Thymus (tissue), 11 donors: ENCODE measurements around the gene FLRT1. TPM values are rescaled to one million over a fixed set of nuclear protein-coding genes. Genes with fewer than 3 reads are reported as not detected.
A peak's percentile ranks its signal among the peaks of the same experiment; 100 is the strongest.

Experiments used
- DNase-seq, 9 donors: peaks; one replicate each; pipeline ENCODE4 v3.0.0-alpha.2; 2013; ENCODE audit warnings: low spot score in 9 of 9, low read depth in 6 of 9, missing footprints in 1 of 9
- H3K27ac ChIP-seq, 2 donors: one replicate each; pipeline ENCODE4 v1.5.1; 2013; ENCODE audit warnings: control low read depth in 1 of 2, low read depth in 1 of 2, low read length in 1 of 2, mild to moderate bottlenecking in 1 of 2, moderate library complexity in 1 of 2
- H3K27me3 ChIP-seq, 2 donors: one replicate each; pipeline ENCODE4 v1.5.1; 2013; ENCODE audit warnings: low read length in 1 of 2; ENCODE audit not compliant: control insufficient read depth in 2 of 2, insufficient read depth in 1 of 2
- H3K36me3 ChIP-seq, 2 donors: one replicate each; pipeline ENCODE4 v1.5.1; 2013; ENCODE audit warnings: low read length in 1 of 2, mild to moderate bottlenecking in 1 of 2, moderate library complexity in 1 of 2; ENCODE audit not compliant: control insufficient read depth in 2 of 2, insufficient read depth in 2 of 2
- H3K4me1 ChIP-seq, 2 donors: one replicate each; pipeline ENCODE4 v1.5.1; 2013; ENCODE audit warnings: low read length in 2 of 2; ENCODE audit not compliant: control insufficient read depth in 2 of 2, insufficient read depth in 2 of 2
- H3K4me3 ChIP-seq, 2 donors: one replicate each; pipeline ENCODE4 v1.5.1; 2013; ENCODE audit warnings: low read length in 2 of 2, control low read depth in 1 of 2, mild to moderate bottlenecking in 1 of 2
- H3K9me3 ChIP-seq, 2 donors: one replicate each; pipeline ENCODE4 v1.5.1; 2013; ENCODE audit warnings: low read length in 1 of 2, mild to moderate bottlenecking in 1 of 2; ENCODE audit not compliant: control insufficient read depth in 2 of 2, insufficient read depth in 1 of 2
- WGBS: extraction: QIAGEN DNeasy Blood & Tissue Kit; methylation state at CpG from one replicate; pipeline ENCODE4 v1.1.7; 2013; 5-methylcytosine and 5-hydroxymethylcytosine counted together
- polyA plus RNA-seq: library from polyadenylated mRNA; stranded (reverse); fragments of 200-250 nt; gene quantifications from one replicate; pipeline ENCODE4 v1.2.3, GENCODE V29; 2013
- total RNA-seq: library from RNA; stranded (reverse); fragments of 120-200 nt; gene quantifications from one replicate; pipeline ENCODE4 v1.2.4, GENCODE V29; 2013
- donor health status: healthy.

The FLRT1 gene
- total and polyA plus RNA-seq, 2 donors, result 0.05 to 0.07 TPM

DNA sequence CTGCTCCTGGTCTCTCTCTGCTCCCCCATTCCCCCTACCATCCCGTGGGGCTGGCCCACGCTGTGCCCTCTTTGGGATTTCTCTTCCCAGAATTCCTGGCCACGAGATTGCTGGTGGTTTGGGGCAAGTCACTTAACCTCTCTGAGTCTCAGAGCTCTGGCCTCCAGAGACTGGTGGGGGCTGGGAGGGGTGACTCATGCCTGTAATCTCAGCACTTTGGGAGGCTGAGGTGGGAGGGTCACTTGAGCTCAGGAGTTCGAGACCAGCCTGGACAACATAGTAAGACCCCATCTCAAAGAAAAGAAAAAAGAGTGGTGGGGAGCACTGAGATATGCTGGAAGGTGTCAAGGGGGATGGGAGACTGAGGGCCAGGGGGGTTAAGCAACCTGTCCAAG is 31.1 kb upstream of the FLRT1 start:
- Histone ChIP-seq H3K27me3 (peaks cover 47 to 80% of the 10 kb centered on the region in 2 donors), H3K27ac (no peak overlapping the region), H3K9me3 (peaks cover 0 to 5% of the 10 kb centered on the region in 2 donors), H3K36me3 (no peaks in the 10 kb centered on the region), H3K4me1 (peaks cover 4 to 28% of the 10 kb centered on the region in 2 donors), H3K4me3 (no peak overlapping the region)
- no peak for DNase-seq
- WGBS, result 85% methylated on average over 4 of the region's 4 CpGs

DNA sequence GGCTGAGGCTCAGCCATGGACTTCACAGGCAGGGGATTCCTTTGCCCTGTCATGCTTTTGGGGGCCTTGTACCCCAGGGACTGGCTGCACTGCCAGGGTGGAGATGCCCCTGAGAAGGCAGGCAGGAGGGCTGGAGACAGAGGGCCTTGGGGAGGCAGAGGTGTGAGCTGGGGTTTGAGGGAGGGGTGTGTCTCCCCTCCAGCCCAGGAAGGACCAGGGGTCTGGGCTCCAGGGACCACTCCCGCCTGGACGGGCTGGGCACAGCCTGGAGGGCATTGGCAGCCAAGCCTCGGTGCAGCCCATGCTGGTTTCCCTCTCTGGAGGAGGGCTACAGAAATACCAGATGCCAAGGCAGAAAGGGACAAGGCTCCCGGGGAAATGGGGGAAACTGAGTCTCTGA is 30.0 kb upstream of the FLRT1 start:
- H3K36me3 ChIP-seq, result no peaks in the 10 kb centered on the region
- H3K27ac ChIP-seq, result no peak overlapping the region
- DNase-seq, result no peak
- H3K27me3 ChIP-seq, result peaks cover 40 to 72% of the 10 kb centered on the region in 2 donors
- peaks cover 5 to 16% of the 10 kb centered on the region in 2 donors for H3K9me3 ChIP-seq
- no peak overlapping the region for H3K4me3 ChIP-seq
- 94% methylated on average over 4 of the region's 4 CpGs for WGBS
- H3K4me1 ChIP-seq, result peaks cover 0 to 20% of the 10 kb centered on the region in 2 donors

DNA sequence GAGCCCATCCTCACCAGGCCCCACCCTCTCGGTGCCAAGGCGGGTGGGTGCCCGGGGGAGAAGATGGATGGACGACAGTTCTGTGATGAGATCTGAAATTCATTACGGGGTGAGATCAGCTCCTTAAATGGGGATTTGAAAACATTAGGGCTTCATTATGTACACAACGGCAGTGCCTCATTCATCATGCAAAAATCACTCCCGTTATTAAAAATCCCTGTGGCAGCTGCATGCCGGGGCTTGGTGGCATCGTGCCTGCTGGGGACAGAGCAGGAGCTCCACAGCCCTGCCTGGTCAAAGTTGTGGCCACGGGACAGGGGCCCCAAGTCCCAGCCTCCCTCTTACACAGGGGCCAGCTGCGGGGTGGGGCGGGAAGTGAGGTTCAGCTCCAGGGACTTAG is 29.3 kb upstream of the FLRT1 start:
- Histone ChIP-seq H3K9me3 (peaks cover 5 to 19% of the 10 kb centered on the region in 2 donors), H3K4me3 (no peak overlapping the region), H3K36me3 (no peaks in the 10 kb centered on the region), H3K27ac (no peak overlapping the region), H3K27me3 (peaks cover 33 to 65% of the 10 kb centered on the region in 2 donors), H3K4me1 (peaks cover 0 to 16% of the 10 kb centered on the region in 2 donors)
- WGBS, result 83% methylated on average over 12 of the region's 12 CpGs
- no peak for DNase-seq

DNA sequence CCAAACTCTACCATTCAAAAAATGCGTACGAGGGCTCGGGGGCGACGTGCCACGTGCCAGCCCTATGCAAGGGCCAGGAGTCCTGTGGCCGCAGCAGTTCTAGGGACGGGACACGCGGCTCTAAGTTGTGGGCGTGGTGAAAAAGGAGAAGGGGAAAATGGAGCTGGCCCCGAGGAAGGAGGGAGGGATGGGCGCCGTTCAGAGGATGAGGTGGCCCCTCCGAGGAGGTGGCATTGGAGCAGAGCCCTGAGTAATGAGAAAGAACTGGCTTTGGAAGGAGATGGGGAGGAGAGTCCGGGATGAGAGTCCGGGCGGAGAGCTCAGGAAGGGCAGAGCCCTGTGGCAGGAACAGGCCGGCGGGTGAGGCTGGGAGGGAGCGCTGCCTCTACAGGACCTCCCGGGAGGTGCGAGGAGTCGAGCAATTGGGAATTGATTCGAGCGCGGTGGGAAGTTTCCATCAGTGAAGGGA is 28.5 kb upstream of the FLRT1 start:
- 3% methylated on average over 27 of the region's 27 CpGs for WGBS

DNA sequence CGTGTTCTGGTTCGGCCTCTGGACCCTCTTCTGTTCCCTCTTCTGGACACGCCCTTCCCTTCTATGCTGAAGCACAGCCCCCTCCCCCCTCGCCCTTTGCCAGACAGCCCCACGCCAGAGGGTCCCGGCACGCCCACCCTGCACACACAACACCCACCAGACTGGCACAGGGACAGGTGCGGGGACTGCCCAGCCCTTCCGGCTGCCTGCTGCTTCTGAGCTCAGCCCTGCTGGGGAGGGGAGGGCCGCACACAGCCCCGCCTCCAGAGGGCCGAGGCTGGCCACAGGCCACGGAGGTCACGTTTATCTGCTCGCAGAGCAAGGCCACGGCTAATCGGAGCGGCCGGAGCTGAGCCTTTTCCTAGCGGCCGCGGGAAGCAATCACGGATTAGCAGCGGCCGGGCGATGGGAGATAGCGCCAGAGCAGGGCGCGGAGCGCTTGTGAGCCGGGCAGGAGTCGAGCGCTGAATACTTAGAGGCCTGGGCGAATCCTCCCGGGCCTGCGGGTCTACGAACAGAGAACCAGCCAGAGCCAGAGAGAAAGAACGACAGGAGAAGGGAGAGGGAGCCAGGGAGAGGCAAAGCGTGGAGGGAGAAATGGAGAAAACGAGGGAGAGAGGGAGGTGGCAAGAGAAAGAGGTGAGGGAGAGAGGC is 28.0 kb upstream of the FLRT1 start:
- DNase-seq, result no peak
- Histone ChIP-seq H3K4me1 (peaks cover 0 to 9% of the 10 kb centered on the region in 2 donors), H3K4me3 (no peak overlapping the region), H3K9me3 (peaks cover 5 to 19% of the 10 kb centered on the region in 2 donors), H3K27me3 (peaks cover 28 to 52% of the 10 kb centered on the region in 2 donors), H3K27ac (peak overlapping the region in 1 of 2 donors; percentile 15), H3K36me3 (no peaks in the 10 kb centered on the region)
- 12% methylated on average over 40 of the region's 40 CpGs for WGBS

More for the DNA sequence above, 28.5 kb upstream of the FLRT1 start:
- DNase-seq, result no peak
- peaks cover 5 to 19% of the 10 kb centered on the region in 2 donors for H3K9me3 ChIP-seq
- no peak overlapping the region for H3K4me3 ChIP-seq
- no peaks in the 10 kb centered on the region for H3K36me3 ChIP-seq
- H3K27ac ChIP-seq, result no peak overlapping the region
- H3K4me1 ChIP-seq, result peaks cover 0 to 10% of the 10 kb centered on the region in 2 donors
- peaks cover 28 to 58% of the 10 kb centered on the region in 2 donors for H3K27me3 ChIP-seq

DNA sequence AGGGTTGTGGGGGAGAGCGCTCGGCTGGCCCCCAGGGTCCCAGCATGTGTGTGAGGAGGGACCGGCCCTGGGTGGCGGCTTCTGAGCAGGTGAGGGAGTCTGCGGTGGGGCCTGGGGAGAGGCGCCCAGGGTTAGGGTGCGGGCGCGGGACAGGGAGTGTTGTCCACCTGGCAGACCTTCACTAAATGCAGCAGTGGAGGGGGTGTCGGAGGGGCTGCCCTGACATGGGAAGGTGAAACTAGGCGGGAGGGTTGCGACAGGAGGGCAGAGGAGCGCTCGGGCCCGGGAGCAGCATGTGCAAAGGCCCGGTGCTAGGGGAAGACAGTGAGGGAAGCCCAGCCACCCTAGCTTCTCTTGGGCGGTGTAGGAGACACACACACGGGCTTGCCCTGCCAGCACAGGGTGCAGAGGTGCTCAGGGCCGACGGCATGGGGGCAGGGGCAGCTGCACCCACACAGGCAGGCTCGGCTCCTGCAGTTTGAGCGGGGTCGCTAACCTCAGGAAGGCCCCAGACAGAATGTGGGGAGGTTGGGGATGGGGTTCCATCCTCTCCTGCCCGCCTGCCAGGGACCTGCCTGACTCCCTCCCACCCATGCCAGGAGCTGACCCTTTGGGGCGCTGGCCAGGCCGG is 27.3 kb upstream of the FLRT1 start:
- no peak overlapping the region for H3K27ac ChIP-seq
- WGBS, result 94% methylated on average over 26 of the region's 26 CpGs

DNA sequence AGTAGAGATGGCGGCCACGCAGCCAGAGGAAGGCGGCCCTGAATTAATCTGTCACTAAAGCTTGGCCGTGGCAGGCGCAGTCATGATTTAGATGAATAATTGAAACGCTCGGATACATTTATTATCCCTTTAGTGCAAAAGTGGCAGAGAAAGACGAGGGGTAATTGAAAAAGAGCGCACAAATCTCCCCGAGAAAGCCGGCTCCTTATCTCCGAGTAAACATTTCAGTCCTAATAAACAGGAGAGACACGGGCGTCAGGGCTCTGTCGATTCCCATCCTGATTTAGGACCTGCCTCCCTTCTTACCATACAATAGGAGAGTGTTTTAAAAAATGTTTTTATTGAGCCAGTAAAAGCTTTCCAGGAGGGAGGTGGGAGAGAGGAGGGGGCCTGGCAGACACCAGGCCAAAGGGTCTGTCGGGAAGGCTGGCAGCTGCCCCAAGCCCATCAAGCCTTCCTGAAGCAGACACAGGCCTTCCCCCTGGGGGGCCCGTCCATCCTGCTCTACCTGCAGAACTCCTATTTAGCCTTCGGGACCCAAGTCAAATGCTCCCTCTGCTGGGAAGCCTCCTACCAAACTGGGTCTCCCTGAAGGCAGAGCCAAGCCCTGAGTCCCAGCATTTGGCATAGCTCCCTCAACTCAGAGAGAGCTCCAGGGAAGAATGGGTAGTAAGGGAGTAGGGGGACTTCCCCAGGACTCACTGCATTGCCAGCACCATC is 26.7 kb upstream of the FLRT1 start:
- no peaks in the 10 kb centered on the region for H3K36me3 ChIP-seq
- H3K4me1 ChIP-seq, result peaks cover 0 to 11% of the 10 kb centered on the region in 2 donors
- DNase-seq, result no peak
- H3K27ac ChIP-seq, result no peak overlapping the region
- no peak overlapping the region for H3K4me3 ChIP-seq
- peaks cover 5 to 19% of the 10 kb centered on the region in 2 donors for H3K9me3 ChIP-seq
- H3K27me3 ChIP-seq, result peaks cover 28 to 49% of the 10 kb centered on the region in 2 donors
- 95% methylated on average over 18 of the region's 18 CpGs for WGBS

More for the DNA sequence above, 27.3 kb upstream of the FLRT1 start:
- no peak for DNase-seq
- Histone ChIP-seq H3K27me3 (peaks cover 28 to 51% of the 10 kb centered on the region in 2 donors), H3K4me3 (no peak overlapping the region), H3K9me3 (peaks cover 5 to 19% of the 10 kb centered on the region in 2 donors), H3K36me3 (no peaks in the 10 kb centered on the region), H3K4me1 (peaks cover 0 to 11% of the 10 kb centered on the region in 2 donors)

DNA sequence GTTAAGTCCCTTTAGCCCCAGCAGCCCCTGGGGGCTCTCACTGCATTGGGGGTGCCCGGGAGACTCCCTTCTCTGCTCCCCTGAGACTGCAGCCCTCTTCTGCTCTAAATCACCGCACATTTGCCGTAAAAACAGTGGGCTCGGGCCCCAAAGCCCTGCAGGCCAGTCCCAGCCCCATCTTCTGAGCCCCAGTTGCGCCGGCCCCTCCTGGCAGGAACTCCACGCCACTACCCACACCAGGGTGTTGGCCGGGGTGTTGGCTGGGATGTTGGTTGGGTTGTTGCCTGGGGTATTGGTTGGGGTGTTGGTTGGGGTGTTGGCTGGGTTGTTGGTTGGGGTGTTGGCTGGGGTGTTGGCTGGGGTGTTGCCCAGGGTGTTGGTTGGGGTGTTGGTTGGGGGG is 26.0 kb upstream of the FLRT1 start:
- WGBS, result 97% methylated on average over 8 of the region's 8 CpGs
- peaks cover 28 to 46% of the 10 kb centered on the region in 2 donors for H3K27me3 ChIP-seq
- no peak for DNase-seq
- H3K27ac ChIP-seq, result no peak overlapping the region
- no peak overlapping the region for H3K4me3 ChIP-seq
- peaks cover 5 to 19% of the 10 kb centered on the region in 2 donors for H3K9me3 ChIP-seq
- H3K36me3 ChIP-seq, result no peaks in the 10 kb centered on the region
- H3K4me1 ChIP-seq, result peaks cover 0 to 11% of the 10 kb centered on the region in 2 donors

DNA sequence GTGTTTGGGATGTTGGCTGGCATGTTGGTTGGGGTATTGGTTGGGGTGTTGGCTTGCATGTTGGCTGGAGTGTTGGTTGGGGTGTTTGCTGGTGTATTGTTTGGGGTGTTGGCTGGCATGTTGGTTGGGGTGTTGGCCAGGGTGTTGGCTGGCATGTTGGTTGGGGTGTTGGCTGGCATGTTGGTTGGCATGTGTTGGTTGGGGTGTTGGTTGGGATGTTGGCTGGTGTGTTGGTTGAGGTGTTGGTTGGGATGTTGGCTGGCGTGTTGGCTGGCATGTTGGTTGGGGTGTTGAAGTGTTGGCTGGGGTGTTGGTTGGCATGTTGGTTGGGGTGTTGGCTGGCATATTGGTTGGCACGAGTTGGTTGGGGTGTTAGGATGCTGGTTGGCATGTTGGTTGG is 24.9 kb upstream of the FLRT1 start:
- H3K9me3 ChIP-seq, result peaks cover 5 to 19% of the 10 kb centered on the region in 2 donors
- H3K4me1 ChIP-seq, result peaks cover 0 to 11% of the 10 kb centered on the region in 2 donors
- DNase-seq, result no peak
- H3K27ac ChIP-seq, result no peak overlapping the region
- H3K27me3 ChIP-seq, result peaks cover 28 to 40% of the 10 kb centered on the region in 2 donors
- 99% methylated on average over 2 of the region's 2 CpGs for WGBS
- no peak overlapping the region for H3K4me3 ChIP-seq
- H3K36me3 ChIP-seq, result no peaks in the 10 kb centered on the region
